ENCODE data around the gene SAMD3. TPM values are rescaled to one million over a fixed set of nuclear protein-coding genes. Genes with fewer than 3 reads are reported as not detected.

Gene SAMD3
- total RNA-seq, 2 donors from 2014 or later, result 41.3 to 44.8 TPM

GRCh38 chr6:130245267-130245666 is 22.5 kb upstream of the SAMD3 start:
- no peak for DNase-seq

GRCh38 chr6:130244728-130245127 is 22.0 kb upstream of the SAMD3 start:
- Mint-ChIP-seq H3K4me3 (no peak overlapping the region), H3K27me3 (ENCODE audit: insufficient read depth) (no peaks in the 10 kb centered on the region), H3K9me3 (no peaks in the 10 kb centered on the region), H3K4me1 (no peaks in the 10 kb centered on the region), H3K36me3 (ENCODE audit: low read depth) (no peaks in the 10 kb centered on the region), H3K27ac (no peak overlapping the region)
- Histone ChIP-seq H3K4me1 (ENCODE audit: control insufficient read depth, insufficient read depth, low read length) (no peaks in the 10 kb centered on the region), H3K27ac (ENCODE audit: low read depth, low read length) (no peak overlapping the region), H3K4me3 (ENCODE audit: low read length) (no peak overlapping the region), H3K36me3 (ENCODE audit: control insufficient read depth, insufficient read depth, low read length) (no peaks in the 10 kb centered on the region), H3K9ac (ENCODE audit: extremely low read depth, low read length, poor library complexity, severe bottlenecking) (no peak overlapping the region), H3K9me3 (ENCODE audit: control insufficient read depth, low read length) (no peaks in the 10 kb centered on the region), H3K27me3 (ENCODE audit: control insufficient read depth, insufficient read depth, low read length, poor library complexity, severe bottlenecking) (no peaks in the 10 kb centered on the region)
- WGBS, 2 experiments (ENCODE audit: insufficient coverage in 1 of 2, insufficient read length in 1 of 2), result 92 to 100% methylated on average over 2 of the region's 2 CpGs
- TF ChIP-seq CTCF (conservative IDR thresholded peaks at IDR 0.05), result no peak
- no peak for DNase-seq

More at GRCh38 chr6:130245267-130245666, 22.5 kb upstream of the SAMD3 start:
- no peaks in the 10 kb centered on the region for H3K27me3 ChIP-seq (ENCODE audit: control insufficient read depth, insufficient read depth, low read length, poor library complexity, severe bottlenecking)
- H3K27me3 Mint-ChIP-seq (ENCODE audit: insufficient read depth), result no peaks in the 10 kb centered on the region
- H3K9me3 Mint-ChIP-seq, result no peaks in the 10 kb centered on the region
- H3K4me1 ChIP-seq (ENCODE audit: control insufficient read depth, insufficient read depth, low read length), result no peaks in the 10 kb centered on the region
- H3K4me1 Mint-ChIP-seq, result no peaks in the 10 kb centered on the region
- TF ChIP-seq CTCF (conservative IDR thresholded peaks at IDR 0.05), result no peak
- no peaks in the 10 kb centered on the region for H3K9me3 ChIP-seq (ENCODE audit: control insufficient read depth, low read length)
- no peak overlapping the region for H3K27ac ChIP-seq (ENCODE audit: low read depth, low read length)
- no peak overlapping the region for H3K4me3 Mint-ChIP-seq
- H3K36me3 ChIP-seq (ENCODE audit: control insufficient read depth, insufficient read depth, low read length), result no peaks in the 10 kb centered on the region
- H3K9ac ChIP-seq (ENCODE audit: extremely low read depth, low read length, poor library complexity, severe bottlenecking), result no peak overlapping the region
- H3K36me3 Mint-ChIP-seq (ENCODE audit: low read depth), result no peaks in the 10 kb centered on the region
- H3K27ac Mint-ChIP-seq, result no peak overlapping the region
- 84 to 98% methylated on average over 2 of the region's 2 CpGs for WGBS, 2 experiments (ENCODE audit: insufficient coverage in 1 of 2, insufficient read length in 1 of 2)
- H3K4me3 ChIP-seq (ENCODE audit: low read length), result no peak overlapping the region

- no peak for TF ChIP-seq CTCF (conservative IDR thresholded peaks at IDR 0.05)
- 80 to 87% methylated on average over 4 of the region's 4 CpGs for WGBS, 2 experiments (ENCODE audit: insufficient coverage in 1 of 2, insufficient read length in 1 of 2)
Observed at GRCh38 chr6:130240232-130240631, 17.5 kb upstream of the SAMD3 start.

More at GRCh38 chr6:130240232-130240631, 17.5 kb upstream of the SAMD3 start:
- no peak for DNase-seq
- H3K27me3 Mint-ChIP-seq (ENCODE audit: insufficient read depth), result no peaks in the 10 kb centered on the region
- no peaks in the 10 kb centered on the region for H3K9me3 Mint-ChIP-seq
- H3K36me3 ChIP-seq (ENCODE audit: control insufficient read depth, insufficient read depth, low read length), result no peaks in the 10 kb centered on the region
- no peaks in the 10 kb centered on the region for H3K27me3 ChIP-seq (ENCODE audit: control insufficient read depth, insufficient read depth, low read length, poor library complexity, severe bottlenecking)
- no peak overlapping the region for H3K27ac ChIP-seq (ENCODE audit: low read depth, low read length)
- no peaks in the 10 kb centered on the region for H3K36me3 Mint-ChIP-seq (ENCODE audit: low read depth)
- H3K9ac ChIP-seq (ENCODE audit: extremely low read depth, low read length, poor library complexity, severe bottlenecking), result no peak overlapping the region
- H3K4me1 Mint-ChIP-seq, result no peaks in the 10 kb centered on the region
- no peak overlapping the region for H3K27ac Mint-ChIP-seq
- H3K4me3 ChIP-seq (ENCODE audit: low read length), result no peak overlapping the region
- no peaks in the 10 kb centered on the region for H3K9me3 ChIP-seq (ENCODE audit: control insufficient read depth, low read length)
- no peak overlapping the region for H3K4me3 Mint-ChIP-seq
- no peaks in the 10 kb centered on the region for H3K4me1 ChIP-seq (ENCODE audit: control insufficient read depth, insufficient read depth, low read length)

All from endodermal cell (in vitro differentiated cells).